PC-3 (cell line): Measurements from ENCODE around the gene CIP2A. TPM values are rescaled to one million over a fixed set of nuclear protein-coding genes. Genes with fewer than 3 reads are reported as not detected.

Experiments used
- ATAC-seq: fragments of 200-7000 bp; cut with Tn5 transposase; 2 replicates; pipeline ENCODE4 v1.9.1; 2020; ENCODE audit warnings: mild to moderate bottlenecking, moderate library complexity
- BruUV-seq: library from RNA; stranded (reverse); fragments of 400-500 nt; replicated peaks from 2 replicates; lab custom pipeline; 2021; lab: Mats Ljungman, UMichigan
- CTCF ChIA-PET: fragments of 300-600 bp; sonication (Branson Sonifier 250); formaldehyde crosslinking; loops from one replicate; lab custom pipeline; 2022; ENCODE audit warnings: antibody characterized with exemption; lab: Charles Lee
- POLR2A ChIA-PET: fragments of 300-600 bp; sonication (Branson Sonifier 250); formaldehyde crosslinking; loops from one replicate; lab custom pipeline; 2022; ENCODE audit warnings: antibody characterized with exemption; ENCODE audit not compliant: unreplicated experiment; lab: Charles Lee
- DNase-seq: peaks from one replicate; pipeline ENCODE4 v3.0.0-alpha.2; 2015
- H2AFZ ChIP-seq: fragments of 300-600 bp; sonication (generic); 2 replicates; pipeline ENCODE4 v1.6.0; 2016; ENCODE audit warnings: antibody characterized with exemption, low read length
- H3F3A ChIP-seq: fragments of 300-600 bp; sonication (generic); one replicate; pipeline ENCODE4 v1.6.0; 2017; ENCODE audit warnings: antibody characterized with exemption, low read length, control low read depth, mild to moderate bottlenecking; ENCODE audit not compliant: unreplicated experiment
- H3K27ac ChIP-seq: fragments of 300-600 bp; sonication (generic); 2 replicates; pipeline ENCODE4 v1.5.1; 2016; ENCODE audit warnings: mild to moderate bottlenecking, low read length
- H3K27me3 ChIP-seq: fragments of 300-600 bp; sonication (generic); 2 replicates; pipeline ENCODE4 v1.6.1; 2016; ENCODE audit warnings: low read length, mixed read lengths
- H3K36me3 ChIP-seq: fragments of 300-600 bp; sonication (generic); 2 replicates; pipeline ENCODE4 v1.6.1; 2016; ENCODE audit warnings: low read depth, mixed run types, low read length, mixed read lengths
- H3K4me1 ChIP-seq: fragments of 300-600 bp; sonication (generic); 2 replicates; pipeline ENCODE4 v1.5.1; 2016; ENCODE audit warnings: low read length; ENCODE audit not compliant: insufficient read depth
- H3K4me2 ChIP-seq: fragments of 300-600 bp; sonication (generic); 2 replicates; pipeline ENCODE4 v1.6.0; 2016; ENCODE audit warnings: low read length
- H3K4me3 ChIP-seq: fragments of 300-600 bp; sonication (generic); 2 replicates; pipeline ENCODE4 v1.5.1; 2016; ENCODE audit warnings: mild to moderate bottlenecking, low read length, mixed read lengths
- H3K79me2 ChIP-seq: fragments of 300-600 bp; sonication (generic); 2 replicates; pipeline ENCODE4 v1.6.1; 2017; ENCODE audit warnings: low read length, mixed read lengths
- H3K9ac ChIP-seq: fragments of 300-600 bp; sonication (generic); 2 replicates; pipeline ENCODE4 v1.6.0; 2016; ENCODE audit warnings: mild to moderate bottlenecking, low read length
- H3K9me2 ChIP-seq: fragments of 300-600 bp; sonication (generic); replicated peaks from 2 replicates; pipeline ENCODE4 v1.6.1; 2016; ENCODE audit warnings: mixed run types, low read length, mixed read lengths
- H3K9me3 ChIP-seq: fragments of 300-600 bp; sonication (generic); 2 replicates; pipeline ENCODE4 v1.6.1; 2016; ENCODE audit warnings: low read length, mixed read lengths
- H4K20me1 ChIP-seq: fragments of 300-600 bp; sonication (generic); 2 replicates; pipeline ENCODE4 v1.6.1; 2016; ENCODE audit warnings: low read length, mixed read lengths
- CTCF ChIP-seq: fragments of 300-600 bp; sonication (generic); conservative IDR thresholded peaks from 2 replicates; pipeline ENCODE4 v1.5.1; 2017; ENCODE audit warnings: antibody characterized with exemption, low read depth, mild to moderate bottlenecking, low read length
- EZH2 ChIP-seq: fragments of 300-600 bp; sonication (generic); IDR thresholded peaks from one replicate; pipeline ENCODE4 v1.6.1; 2017; ENCODE audit warnings: antibody characterized with exemption, mild to moderate bottlenecking, low read length; ENCODE audit not compliant: unreplicated experiment
- EZH2phosphoT487 ChIP-seq: fragments of 300-600 bp; sonication (generic); IDR thresholded peaks from 2 replicates; pipeline ENCODE4 v1.6.1; 2018; ENCODE audit warnings: mild to moderate bottlenecking, antibody characterized with exemption, low read length, borderline replicate concordance
- intact Hi-C: fragments of 100-400 bp; cut with micrococcal nuclease; formaldehyde crosslinking; loops from 2 replicates; pipeline ENCODE4 v1.9.0; 2023
- total RNA-seq: library from RNA; depleted of rRNA; stranded (reverse); fragments of >200 nt; gene quantifications from 2 replicates; pipeline ENCODE4 v1.2.3, GENCODE V29; 2014

Gene CIP2A
- total RNA-seq, 1 experiment from 2014 or later, result 47.9 TPM

- intact Hi-C loops, result no loop called here
- Histone ChIP-seq H2AFZ (no peak overlapping the region), H3F3A (no peaks in the 10 kb centered on the region), H3K27ac (no peak overlapping the region), H4K20me1 (no peaks in the 10 kb centered on the region), H3K9ac (no peak overlapping the region), H3K9me3 (no peaks in the 10 kb centered on the region), H3K9me2 (no peaks in the 10 kb centered on the region), H3K4me3 (no peak overlapping the region), H3K27me3 (no peaks in the 10 kb centered on the region), H3K4me1 (peaks cover 6% of the 10 kb centered on the region; the same call in 1 of the 2 replicates), H3K36me3 (no peaks in the 10 kb centered on the region), H3K79me2 (no peaks in the 10 kb centered on the region), H3K4me2 (no peak overlapping the region)
- no peak for DNase-seq
- no peak for TF ChIP-seq EZH2phosphoT487
- no peak for TF ChIP-seq CTCF
- TF ChIP-seq EZH2, result no peak
- POLR2A ChIA-PET, result no interaction called here
- no TSS peak for BruUV-seq
- ATAC-seq, result no peak
- CTCF ChIA-PET, result no interaction called here
Observed at GRCh38 chr3:108509871-108510270, 79.4 kb downstream of the CIP2A start.

DNA sequence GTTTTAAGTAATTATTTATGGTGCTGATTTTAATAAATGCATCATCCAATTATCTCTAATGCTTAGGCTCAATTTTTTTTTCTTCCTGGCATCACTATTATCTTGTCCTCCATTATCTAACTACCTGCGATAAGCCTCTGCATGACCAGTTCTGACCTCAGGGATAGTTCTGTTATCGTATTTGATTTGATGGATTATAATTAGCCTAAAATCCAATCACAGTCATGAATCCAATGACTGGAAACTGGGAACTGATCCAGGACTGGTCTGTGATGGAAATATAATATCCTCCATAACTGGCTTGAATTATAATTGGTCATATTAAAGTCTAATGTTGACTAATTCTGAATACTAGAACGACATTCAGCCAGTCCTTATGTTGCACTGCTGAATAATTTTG lies 80.0 kb downstream of the CIP2A start:
- Histone ChIP-seq H3K9me3 (no peaks in the 10 kb centered on the region), H3K27me3 (no peaks in the 10 kb centered on the region), H3K4me2 (no peak overlapping the region), H3F3A (no peaks in the 10 kb centered on the region), H3K9me2 (no peaks in the 10 kb centered on the region), H3K36me3 (no peaks in the 10 kb centered on the region), H3K27ac (no peak overlapping the region), H3K4me1 (peaks cover 6% of the 10 kb centered on the region; the same call in 1 of the 2 replicates), H3K79me2 (no peaks in the 10 kb centered on the region), H3K4me3 (no peak overlapping the region), H2AFZ (no peak overlapping the region), H4K20me1 (no peaks in the 10 kb centered on the region), H3K9ac (no peak overlapping the region)
- BruUV-seq, result no TSS peak
- DNase-seq (no peak), ATAC-seq (no peak)
- POLR2A ChIA-PET, result no interaction called here
- TF ChIP-seq EZH2, result no peak
- no peak for TF ChIP-seq EZH2phosphoT487
- TF ChIP-seq CTCF, result no peak
- intact Hi-C loops, result no loop called here
- CTCF ChIA-PET, result no interaction called here

DNA sequence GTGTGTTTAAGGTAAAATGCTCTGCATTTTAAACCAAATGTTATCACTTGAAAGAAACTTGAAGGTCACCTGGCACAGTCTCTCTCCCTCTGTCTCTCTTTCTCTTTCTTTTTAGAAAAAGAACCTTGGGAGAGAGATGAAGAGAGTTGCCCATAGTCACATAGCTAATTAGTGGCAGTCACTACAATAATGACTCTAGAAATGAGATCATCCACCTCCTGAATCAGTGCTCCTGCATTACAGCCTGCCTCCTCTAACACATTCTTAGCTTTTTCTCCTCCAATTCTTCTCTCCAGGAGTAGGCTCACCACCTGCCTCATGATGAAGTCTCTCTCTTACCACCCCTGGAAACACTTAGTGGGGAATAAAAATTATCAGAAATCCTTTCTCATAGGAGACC lies 81.3 kb downstream of the CIP2A start:
- Histone ChIP-seq H3K27ac (no peak overlapping the region), H3K4me1 (peaks cover 6% of the 10 kb centered on the region; the same call in 1 of the 2 replicates), H3K79me2 (no peaks in the 10 kb centered on the region), H2AFZ (no peak overlapping the region), H3K4me2 (no peak overlapping the region), H3K9me3 (no peaks in the 10 kb centered on the region), H3K4me3 (no peak overlapping the region), H3K36me3 (no peaks in the 10 kb centered on the region), H3K9ac (no peak overlapping the region), H3K9me2 (no peaks in the 10 kb centered on the region), H4K20me1 (no peaks in the 10 kb centered on the region), H3K27me3 (no peaks in the 10 kb centered on the region), H3F3A (no peaks in the 10 kb centered on the region)
- no peak for ATAC-seq
- DNase-seq, result no peak
- intact Hi-C loops, result no loop called here
- BruUV-seq, result no TSS peak
- no peak for TF ChIP-seq CTCF
- no peak for TF ChIP-seq EZH2phosphoT487
- TF ChIP-seq EZH2, result no peak
- ChIA-PET CTCF (no interaction called here), POLR2A (no interaction called here)
